Activated T-cell treated with anti-CD3 and anti-CD28 coated beads for 4 hours (primary cell): Measurements from ENCODE around the gene DOK5.

Source experiments
- DNase-seq: peaks from one replicate; pipeline ENCODE4 v3.0.0-alpha.2; 2020

Gene DOK5

GRCh38 chr20:54565255-54565654 is 89.9 kb downstream of the DOK5 start:
- DNase-seq = no peak

- DNase-seq = no peak
Measured at GRCh38 chr20:54566031-54566688, 90.8 kb downstream of the DOK5 start.

- no peak for DNase-seq
Measured at GRCh38 chr20:54570561-54570960, 95.2 kb downstream of the DOK5 start.

GRCh38 chr20:54572665-54573435 is 97.5 kb downstream of the DOK5 start:
- no peak for DNase-seq

- no peak for DNase-seq
Measured at GRCh38 chr20:54573838-54574237, 98.4 kb downstream of the DOK5 start.

- DNase-seq = no peak
Measured at GRCh38 chr20:54576518-54576917, 101.1 kb downstream of the DOK5 start.

- no peak for DNase-seq
Measured at GRCh38 chr20:54577637-54578036, 102.2 kb downstream of the DOK5 start.

- DNase-seq = no peak
Measured at GRCh38 chr20:54585217-54585616, 109.8 kb downstream of the DOK5 start.

- DNase-seq = no peak
Measured at GRCh38 chr20:54587408-54587807, 112.0 kb downstream of the DOK5 start.

GRCh38 chr20:54589402-54590030 is 114.1 kb downstream of the DOK5 start:
- DNase-seq = no peak

- DNase-seq = no peak
Measured at GRCh38 chr20:54590856-54591255, 115.5 kb downstream of the DOK5 start.

GRCh38 chr20:54596651-54597050 is 121.3 kb downstream of the DOK5 start:
- no peak for DNase-seq

- DNase-seq = no peak
Measured at GRCh38 chr20:54598352-54598751, 123.0 kb downstream of the DOK5 start.

GRCh38 chr20:54600634-54601033 is 125.2 kb downstream of the DOK5 start:
- DNase-seq = no peak

- DNase-seq = no peak
Measured at GRCh38 chr20:54601831-54602515, 126.6 kb downstream of the DOK5 start.

GRCh38 chr20:54605319-54605718 is 129.9 kb downstream of the DOK5 start:
- no peak for DNase-seq

GRCh38 chr20:54606380-54606779 is 131.0 kb downstream of the DOK5 start:
- DNase-seq = no peak

GRCh38 chr20:54608039-54608745 is 132.8 kb downstream of the DOK5 start:
- no peak for DNase-seq

- no peak for DNase-seq
Measured at GRCh38 chr20:54608943-54609342, 133.6 kb downstream of the DOK5 start.

GRCh38 chr20:54611708-54612412 is 136.5 kb downstream of the DOK5 start:
- DNase-seq = no peak

- no peak for DNase-seq
Measured at GRCh38 chr20:54618412-54618811, 143.0 kb downstream of the DOK5 start.

- no peak for DNase-seq
Measured at GRCh38 chr20:54619181-54619580, 143.8 kb downstream of the DOK5 start.
